Central memory CD8-positive, alpha-beta T cell (primary cell): Measurements from ENCODE around the gene CBX8.

Experiments used
- ATAC-seq: fragments of 150-1000 bp; cut with Tn5 transposase; replicated peaks from 2 replicates; pipeline ENCODE4 v1.10.0; 2022; ENCODE audit warnings: mild to moderate bottlenecking, moderate FRiP score, moderate number of reproducible peaks; ENCODE audit not compliant: poor library complexity, severe bottlenecking; ENCODE audit errors: extremely low read depth
- DNase-seq, 2 donors: peaks; one replicate each; pipeline ENCODE4 v3.0.0; 2021; ENCODE audit warnings: low spot score in 2 of 2
- H3K27ac Mint-ChIP-seq: one replicate; pipeline ENCODE4 v1.8.0; 2022; ENCODE audit warnings: low read depth, mild to moderate bottlenecking, moderate library complexity, mixed read lengths
- H3K27me3 Mint-ChIP-seq: one replicate; pipeline ENCODE4 v1.8.0; 2022; ENCODE audit warnings: mixed read lengths
- H3K36me3 Mint-ChIP-seq: one replicate; pipeline ENCODE4 v1.8.0; 2022; ENCODE audit warnings: mild to moderate bottlenecking, moderate library complexity, mixed read lengths; ENCODE audit not compliant: insufficient read depth
- H3K4me1 Mint-ChIP-seq: one replicate; pipeline ENCODE4 v1.8.0; 2022; ENCODE audit warnings: mixed read lengths
- H3K4me3 Mint-ChIP-seq: one replicate; pipeline ENCODE4 v1.8.0; 2022; ENCODE audit warnings: mild to moderate bottlenecking, moderate library complexity, mixed read lengths
- H3K9me3 Mint-ChIP-seq: one replicate; pipeline ENCODE4 v1.8.0; 2022; ENCODE audit warnings: mixed read lengths

Gene CBX8

GRCh38 chr17:79803997-79804855 is 7.3 kb upstream of the CBX8 start:
- no peak for DNase-seq

GRCh38 chr17:79803421-79803996 is 6.6 kb upstream of the CBX8 start:
- ATAC-seq: no peak
- H3K9me3 Mint-ChIP-seq: no peaks in the 10 kb centered on the region
- peak overlapping the region; percentile 46 for H3K4me3 Mint-ChIP-seq
- peaks cover 31% of the 10 kb centered on the region for H3K36me3 Mint-ChIP-seq
- H3K4me1 Mint-ChIP-seq: peaks cover 35% of the 10 kb centered on the region
- H3K27ac Mint-ChIP-seq: no peak overlapping the region
- peaks cover 81% of the 10 kb centered on the region for H3K27me3 Mint-ChIP-seq
- no peak for DNase-seq

More at GRCh38 chr17:79803997-79804855, 7.3 kb upstream of the CBX8 start:
- peaks cover 81% of the 10 kb centered on the region for H3K27me3 Mint-ChIP-seq
- ATAC-seq: peak; percentile 44
- peak overlapping the region; percentile 80 for H3K27ac Mint-ChIP-seq
- H3K4me3 Mint-ChIP-seq: peak overlapping the region; percentile 73
- H3K9me3 Mint-ChIP-seq: no peaks in the 10 kb centered on the region
- H3K4me1 Mint-ChIP-seq: peaks cover 32% of the 10 kb centered on the region
- peaks cover 31% of the 10 kb centered on the region for H3K36me3 Mint-ChIP-seq

- Mint-ChIP-seq H3K27me3 (peaks cover 79% of the 10 kb centered on the region), H3K4me1 (peaks cover 38% of the 10 kb centered on the region), H3K27ac (peak overlapping the region; percentile 55), H3K36me3 (peaks cover 31% of the 10 kb centered on the region), H3K4me3 (no peak overlapping the region), H3K9me3 (no peaks in the 10 kb centered on the region)
- no peak for ATAC-seq
- DNase-seq: no peak
These were observed 6.0 kb upstream of the CBX8 start for GRCh38 chr17:79802736-79803420.

DNA sequence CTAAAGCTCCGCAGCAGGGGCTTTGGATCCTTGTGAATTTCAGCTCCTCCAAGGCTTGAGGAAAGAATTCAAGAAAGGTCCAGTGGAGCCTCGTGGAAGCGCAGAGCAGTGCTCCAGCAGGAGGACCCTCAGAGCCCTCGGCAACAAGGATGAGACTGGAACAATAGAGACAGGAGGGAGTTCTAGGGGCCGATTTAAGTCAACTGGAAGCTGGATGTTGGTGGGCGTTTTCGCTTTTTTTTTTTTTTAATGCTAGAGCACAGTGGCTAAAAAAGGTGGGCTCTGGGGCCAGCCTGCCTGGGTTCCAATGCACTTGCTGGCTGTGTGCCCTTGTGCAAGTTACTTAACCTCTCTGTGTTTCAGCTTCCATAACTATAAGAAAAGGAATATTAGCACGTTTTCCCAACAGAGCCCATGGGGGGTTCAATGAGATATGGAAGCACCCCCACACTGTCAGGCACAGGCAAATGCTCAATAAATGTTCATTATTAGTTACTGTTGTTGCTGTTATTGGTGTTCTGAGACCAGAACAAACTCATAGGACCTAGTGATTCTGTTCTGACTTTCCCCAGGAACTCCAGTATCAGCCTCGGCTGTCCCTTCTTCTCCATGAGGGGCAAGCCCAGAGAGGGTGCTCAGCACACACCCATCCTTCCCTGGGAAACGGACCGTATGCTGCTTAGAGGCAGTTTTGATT is 5.3 kb upstream of the CBX8 start:
- H3K9me3 Mint-ChIP-seq: no peaks in the 10 kb centered on the region
- ATAC-seq (no peak), DNase-seq (no peak)
- H3K4me1 Mint-ChIP-seq: peaks cover 39% of the 10 kb centered on the region
- H3K4me3 Mint-ChIP-seq: no peak overlapping the region
- peaks cover 32% of the 10 kb centered on the region for H3K36me3 Mint-ChIP-seq
- H3K27ac Mint-ChIP-seq: no peak overlapping the region
- peaks cover 72% of the 10 kb centered on the region for H3K27me3 Mint-ChIP-seq

DNA sequence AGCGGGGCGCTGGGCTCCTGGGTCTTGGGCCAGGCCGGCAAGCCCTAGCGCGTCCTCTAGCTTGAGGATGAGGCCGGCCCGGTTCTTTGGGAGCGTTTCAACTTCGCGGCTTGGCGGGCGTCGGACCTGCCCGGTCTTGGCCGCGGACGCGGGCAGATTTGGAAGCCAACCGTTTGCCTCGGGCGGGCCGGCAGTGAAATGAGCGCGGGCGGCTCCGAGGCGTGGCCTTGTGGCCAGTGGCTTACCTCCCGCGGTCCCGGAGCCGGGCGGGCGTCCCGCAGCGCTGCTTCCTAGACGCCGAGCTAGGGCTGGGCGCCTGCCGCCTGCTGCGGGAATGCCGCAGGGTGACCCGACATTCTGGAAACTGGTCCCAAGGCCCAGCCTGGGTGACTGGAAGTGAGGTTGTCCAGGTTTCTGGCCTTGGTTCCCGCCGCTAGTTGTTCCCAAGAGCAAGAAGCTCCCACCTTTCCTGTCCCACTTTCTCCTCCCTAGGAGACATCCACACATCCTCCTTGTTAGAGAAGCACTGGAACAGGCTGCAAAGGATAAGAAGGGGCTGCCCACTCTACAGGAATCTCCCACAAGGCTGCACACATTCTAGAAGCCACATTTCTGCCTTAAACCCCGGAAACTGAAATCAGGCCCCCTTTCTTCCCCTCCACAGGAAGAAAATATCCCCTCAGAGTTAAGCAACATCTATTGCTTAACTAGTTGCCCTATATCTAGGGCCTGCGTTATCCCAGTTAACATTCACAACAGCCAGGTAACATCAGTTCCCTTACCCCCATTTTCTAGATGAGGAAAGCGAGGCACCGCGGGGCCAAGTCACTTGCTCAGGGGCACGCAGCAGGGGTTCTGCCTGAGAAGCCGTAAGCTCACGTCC is 4.5 kb upstream of the CBX8 start:
- DNase-seq (no peak), ATAC-seq (no peak)
- peaks cover 45% of the 10 kb centered on the region for H3K4me1 Mint-ChIP-seq
- no peak overlapping the region for H3K27ac Mint-ChIP-seq
- no peaks in the 10 kb centered on the region for H3K9me3 Mint-ChIP-seq
- peaks cover 64% of the 10 kb centered on the region for H3K27me3 Mint-ChIP-seq
- peaks cover 37% of the 10 kb centered on the region for H3K36me3 Mint-ChIP-seq
- no peak overlapping the region for H3K4me3 Mint-ChIP-seq

- peaks cover 48% of the 10 kb centered on the region for H3K4me1 Mint-ChIP-seq
- H3K27me3 Mint-ChIP-seq: peaks cover 56% of the 10 kb centered on the region
- peaks cover 37% of the 10 kb centered on the region for H3K36me3 Mint-ChIP-seq
- DNase-seq (no peak), ATAC-seq (no peak)
- H3K27ac Mint-ChIP-seq: peak overlapping the region; percentile 94
- H3K9me3 Mint-ChIP-seq: no peaks in the 10 kb centered on the region
- peak overlapping the region; percentile 85 for H3K4me3 Mint-ChIP-seq
These were observed 3.7 kb upstream of the CBX8 start for GRCh38 chr17:79800325-79801155.

DNA sequence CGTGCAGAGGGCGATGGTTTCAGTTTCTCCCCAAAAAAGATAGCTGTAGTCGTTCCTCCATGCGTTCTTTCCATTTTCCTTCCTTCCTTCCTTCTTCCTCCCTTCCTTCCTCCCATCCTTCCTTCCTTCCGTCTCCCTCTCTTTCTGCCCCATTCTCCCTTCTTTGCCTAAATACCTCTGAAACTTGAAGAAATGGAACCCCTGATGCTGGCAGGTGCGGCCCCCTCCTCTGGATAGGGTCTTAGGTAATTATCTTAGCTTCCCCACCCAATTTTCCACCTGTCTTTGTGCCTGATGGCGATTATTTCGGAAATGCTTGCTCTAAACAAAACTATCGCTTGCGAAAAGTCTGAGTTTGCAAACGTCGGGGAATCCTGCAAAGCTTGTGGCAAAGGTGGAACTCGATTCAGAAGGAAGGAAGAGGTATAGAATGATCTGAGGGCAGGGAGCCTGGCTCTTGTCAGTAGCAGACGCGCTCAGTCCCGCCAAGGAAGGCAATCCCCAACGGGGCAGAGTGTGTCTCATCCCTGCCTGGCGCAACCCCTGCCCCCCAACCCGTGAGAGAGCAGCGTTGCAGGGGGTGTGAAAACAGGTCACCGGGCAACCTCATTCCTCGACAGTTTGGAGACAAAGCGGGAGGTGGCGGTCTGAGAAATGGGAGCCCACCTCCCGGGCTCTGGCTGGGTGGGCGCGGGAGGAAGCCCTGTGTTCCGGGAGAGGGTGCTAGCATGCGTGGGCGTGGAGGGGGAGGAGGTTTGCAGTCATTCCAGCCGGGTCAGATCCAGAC is 2.9 kb upstream of the CBX8 start:
- Mint-ChIP-seq H3K36me3 (peaks cover 31% of the 10 kb centered on the region), H3K27me3 (peaks cover 48% of the 10 kb centered on the region), H3K9me3 (no peaks in the 10 kb centered on the region), H3K4me3 (peak overlapping the region; percentile 85), H3K4me1 (peaks cover 40% of the 10 kb centered on the region), H3K27ac (peak overlapping the region; percentile 94)
- ATAC-seq (no peak), DNase-seq (no peak)

- ATAC-seq (no peak), DNase-seq (no peak)
- Mint-ChIP-seq H3K27ac (peak overlapping the region; percentile 40), H3K4me1 (peaks cover 35% of the 10 kb centered on the region), H3K36me3 (peaks cover 25% of the 10 kb centered on the region), H3K4me3 (peak overlapping the region; percentile 85), H3K27me3 (peaks cover 42% of the 10 kb centered on the region), H3K9me3 (no peaks in the 10 kb centered on the region)
These were observed 2.3 kb upstream of the CBX8 start for GRCh38 chr17:79799174-79799537.

GRCh38 chr17:79798299-79799173 is 1.7 kb upstream of the CBX8 start:
- peaks cover 39% of the 10 kb centered on the region for H3K27me3 Mint-ChIP-seq
- no peak for DNase-seq
- H3K9me3 Mint-ChIP-seq: no peaks in the 10 kb centered on the region
- H3K4me1 Mint-ChIP-seq: peaks cover 34% of the 10 kb centered on the region
- peak overlapping the region; percentile 85 for H3K4me3 Mint-ChIP-seq
- peaks cover 22% of the 10 kb centered on the region for H3K36me3 Mint-ChIP-seq
- no peak for ATAC-seq
- no peak overlapping the region for H3K27ac Mint-ChIP-seq
